Measurements from ENCODE around the gene MIDN.

Gene MIDN

DNA sequence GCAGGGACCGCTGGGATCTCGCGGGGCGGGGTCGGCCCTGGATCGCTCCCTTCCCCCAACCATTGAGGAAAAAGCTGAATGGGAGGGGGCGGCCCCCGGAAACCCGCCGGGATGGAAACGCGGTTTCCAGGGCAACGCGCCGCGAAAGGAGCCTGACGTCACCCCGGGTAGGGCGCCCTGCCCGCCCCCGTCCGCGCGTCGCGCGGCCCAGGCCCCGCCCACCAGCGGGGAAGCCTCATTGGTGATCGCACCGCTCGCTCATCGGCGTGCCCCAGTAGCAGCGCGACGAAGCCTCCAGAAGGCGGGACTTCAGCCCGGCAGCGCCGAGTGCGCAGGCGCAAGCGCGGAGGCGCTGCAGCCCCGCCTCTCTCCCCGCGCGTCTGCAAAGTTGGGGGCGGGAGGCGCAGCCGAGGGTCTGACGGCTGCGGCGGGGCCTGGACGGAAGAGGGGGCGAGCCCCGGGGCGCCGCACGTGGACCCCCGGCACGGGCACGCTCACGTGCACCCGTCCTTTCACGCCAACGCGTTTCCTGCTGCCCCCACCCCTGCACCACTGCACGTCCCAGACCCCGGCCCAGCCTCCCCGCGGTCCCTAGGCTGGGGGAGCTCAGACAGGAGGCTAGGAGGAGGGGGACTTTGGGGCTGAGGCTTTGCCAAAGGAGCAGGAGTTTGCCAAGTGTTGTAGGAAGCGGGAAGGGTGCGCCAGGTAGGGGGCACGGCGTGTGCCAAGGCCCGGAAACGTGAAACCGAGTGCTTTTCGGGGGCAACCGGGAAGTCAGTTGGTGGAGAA is 12.6 kb downstream of the MIDN start:
- Histone ChIP-seq H3K9ac (ENCODE audit: low read depth, low read length) (peak overlapping the region; percentile 70), H3K4me1 (ENCODE audit: insufficient read depth, low read length) (peaks cover 22% of the 10 kb centered on the region), H3K9me3 (ENCODE audit: control insufficient read depth, insufficient read depth, low read length) (no peaks in the 10 kb centered on the region), H3K36me3 (ENCODE audit: insufficient read depth, low read length) (peaks cover under 1% of the 10 kb centered on the region)

- peak overlapping the region; percentile 70 for H3K9ac ChIP-seq (ENCODE audit: low read depth, low read length)
- peaks cover 22% of the 10 kb centered on the region for H3K4me1 ChIP-seq (ENCODE audit: insufficient read depth, low read length)
- no peaks in the 10 kb centered on the region; the same call in none of the 2 replicates for H3K36me3 ChIP-seq (ENCODE audit: insufficient read depth, low read length)
- H3K9me3 ChIP-seq (ENCODE audit: control insufficient read depth, insufficient read depth, low read length): no peaks in the 10 kb centered on the region
Observed at GRCh38 chr19:1261538-1261797, 13.1 kb downstream of the MIDN start.

DNA sequence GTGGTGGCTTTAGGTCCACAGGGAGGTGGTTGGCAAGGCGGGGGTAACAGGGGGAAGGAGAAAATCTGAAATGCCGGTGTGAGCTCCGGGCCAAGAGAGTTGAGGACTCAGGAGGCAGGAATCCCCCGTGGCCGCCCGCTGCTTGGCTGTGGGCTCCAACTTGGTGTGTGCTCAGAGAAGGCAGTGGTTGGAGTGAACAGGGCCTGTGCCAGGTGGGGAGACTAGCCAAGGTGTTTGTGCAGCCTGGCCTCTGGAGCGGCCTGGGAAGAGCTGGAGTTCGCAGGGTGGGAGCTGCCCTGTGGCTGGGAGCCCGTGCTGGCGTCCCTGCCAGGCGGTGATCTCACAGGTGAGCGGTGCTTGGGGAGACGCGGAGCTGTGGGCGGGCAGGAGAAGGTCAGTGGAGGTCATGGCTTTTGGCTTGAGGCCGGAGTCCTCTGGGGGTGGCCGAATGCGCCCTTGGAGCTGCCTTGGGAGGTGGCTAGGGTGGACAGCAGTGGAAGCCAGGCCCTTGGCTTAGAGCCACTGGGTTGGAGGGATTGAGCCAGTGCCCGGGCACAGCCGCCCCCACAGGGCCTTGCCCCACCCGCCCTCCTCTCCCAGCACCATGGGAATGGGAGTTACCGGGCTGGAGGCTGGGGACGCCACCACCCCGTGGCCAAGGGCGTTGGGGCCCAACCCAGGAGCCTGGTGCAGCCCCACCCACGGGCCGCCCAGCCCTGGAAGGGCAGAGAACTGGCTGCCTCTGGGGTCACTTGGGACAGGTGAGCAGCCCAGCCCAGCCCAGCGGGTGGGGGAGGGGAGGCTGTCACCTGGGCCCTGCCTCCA is 13.6 kb downstream of the MIDN start:
- peaks cover 22% of the 10 kb centered on the region for H3K4me1 ChIP-seq (ENCODE audit: insufficient read depth, low read length)
- H3K9me3 ChIP-seq (ENCODE audit: control insufficient read depth, insufficient read depth, low read length): no peaks in the 10 kb centered on the region
- H3K36me3 ChIP-seq (ENCODE audit: insufficient read depth, low read length): no peaks in the 10 kb centered on the region; the same call in 1 of the 2 replicates
- H3K9ac ChIP-seq (ENCODE audit: low read depth, low read length): peak overlapping the region; percentile 70

GRCh38 chr19:1262623-1263123 is 14.3 kb downstream of the MIDN start:
- Histone ChIP-seq H3K9ac (ENCODE audit: low read depth, low read length) (peak overlapping the region; percentile 70), H3K9me3 (ENCODE audit: control insufficient read depth, insufficient read depth, low read length) (no peaks in the 10 kb centered on the region), H3K4me1 (ENCODE audit: insufficient read depth, low read length) (peaks cover 22% of the 10 kb centered on the region), H3K36me3 (ENCODE audit: insufficient read depth, low read length) (no peaks in the 10 kb centered on the region; the same call in 1 of the 2 replicates)

DNA sequence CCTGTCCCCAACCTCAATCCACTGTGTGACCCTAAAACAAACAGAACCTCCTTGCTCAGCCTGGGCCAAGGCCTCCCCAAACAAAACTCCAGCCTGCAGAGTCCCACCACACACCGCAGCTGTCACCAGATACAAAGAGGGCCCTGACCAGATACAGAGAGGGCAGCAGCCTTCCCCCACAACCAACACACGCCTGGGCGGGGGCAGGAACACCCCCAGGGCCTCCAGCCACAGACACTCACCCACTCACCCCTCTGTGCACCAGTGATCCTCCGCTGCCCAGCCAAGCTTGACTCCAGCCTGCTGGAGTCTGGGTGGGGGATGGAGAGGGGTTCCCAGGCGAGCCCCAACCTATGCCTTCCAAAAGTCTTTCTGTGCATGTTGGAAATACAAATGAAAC is 14.8 kb downstream of the MIDN start:
- H3K9ac ChIP-seq (ENCODE audit: low read depth, low read length): no peak overlapping the region
- no peaks in the 10 kb centered on the region; the same call in 1 of the 2 replicates for H3K36me3 ChIP-seq (ENCODE audit: insufficient read depth, low read length)
- peaks cover 22% of the 10 kb centered on the region for H3K4me1 ChIP-seq (ENCODE audit: insufficient read depth, low read length)
- no peaks in the 10 kb centered on the region for H3K9me3 ChIP-seq (ENCODE audit: control insufficient read depth, insufficient read depth, low read length)

DNA sequence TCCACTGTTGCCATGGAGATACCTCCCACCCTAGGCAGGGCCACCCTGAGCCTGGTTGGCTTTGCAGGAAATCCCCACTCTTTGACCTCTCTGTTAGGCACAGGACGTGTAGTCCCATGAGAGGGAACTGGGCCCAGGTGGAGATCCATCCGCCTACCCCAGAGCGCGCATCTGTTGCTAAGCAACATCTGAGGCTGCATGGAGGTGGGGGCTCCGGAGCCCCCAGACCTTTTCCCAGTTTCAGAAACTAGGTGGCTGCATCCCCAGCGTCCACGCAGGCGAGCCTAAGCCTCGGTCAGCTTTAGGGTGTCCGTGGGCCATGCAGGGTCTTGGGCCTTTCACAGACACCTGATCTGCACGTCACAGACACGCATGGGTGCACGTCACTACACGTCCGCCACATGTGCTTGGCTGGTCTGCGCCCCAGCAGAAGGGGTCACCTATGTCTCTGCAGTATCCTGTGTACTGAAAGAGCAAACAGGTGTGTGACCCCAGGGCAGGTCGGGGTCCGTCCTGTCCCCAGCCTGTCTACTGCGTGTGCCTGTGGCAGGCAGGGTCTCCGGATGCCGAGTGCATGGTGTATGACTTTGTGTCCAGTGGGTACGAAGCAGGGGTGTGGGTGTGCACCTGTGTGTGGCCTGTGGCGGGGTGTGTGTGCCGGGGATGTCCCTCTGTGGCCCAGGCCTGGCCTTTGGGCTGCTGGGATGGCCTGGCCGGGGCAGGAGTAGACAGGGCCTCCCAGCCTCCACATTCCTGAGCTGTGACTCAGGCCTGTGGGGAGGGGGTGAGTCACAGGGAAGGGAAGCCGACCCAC is 16.6 kb downstream of the MIDN start:
- Histone ChIP-seq H3K4me1 (ENCODE audit: insufficient read depth, low read length) (peaks cover 20% of the 10 kb centered on the region), H3K9me3 (ENCODE audit: control insufficient read depth, insufficient read depth, low read length) (no peaks in the 10 kb centered on the region), H3K36me3 (ENCODE audit: insufficient read depth, low read length) (no peaks in the 10 kb centered on the region; the same call in 1 of the 2 replicates), H3K9ac (ENCODE audit: low read depth, low read length) (peak overlapping the region; percentile 7; the same call in 1 of the 2 replicates)

- H3K4me1 ChIP-seq (ENCODE audit: insufficient read depth, low read length): peaks cover 19% of the 10 kb centered on the region
- H3K36me3 ChIP-seq (ENCODE audit: insufficient read depth, low read length): peaks cover 3% of the 10 kb centered on the region
- peak overlapping the region; percentile 50 for H3K9ac ChIP-seq (ENCODE audit: low read depth, low read length)
- H3K9me3 ChIP-seq (ENCODE audit: control insufficient read depth, insufficient read depth, low read length): no peaks in the 10 kb centered on the region
Observed at GRCh38 chr19:1265615-1266128, 17.3 kb downstream of the MIDN start.

GRCh38 chr19:1266129-1266915 is 17.9 kb downstream of the MIDN start:
- Histone ChIP-seq H3K36me3 (ENCODE audit: insufficient read depth, low read length) (peaks cover 9% of the 10 kb centered on the region), H3K4me1 (ENCODE audit: insufficient read depth, low read length) (peaks cover 19% of the 10 kb centered on the region), H3K9me3 (ENCODE audit: control insufficient read depth, insufficient read depth, low read length) (no peaks in the 10 kb centered on the region), H3K9ac (ENCODE audit: low read depth, low read length) (peak overlapping the region; percentile 61)

DNA sequence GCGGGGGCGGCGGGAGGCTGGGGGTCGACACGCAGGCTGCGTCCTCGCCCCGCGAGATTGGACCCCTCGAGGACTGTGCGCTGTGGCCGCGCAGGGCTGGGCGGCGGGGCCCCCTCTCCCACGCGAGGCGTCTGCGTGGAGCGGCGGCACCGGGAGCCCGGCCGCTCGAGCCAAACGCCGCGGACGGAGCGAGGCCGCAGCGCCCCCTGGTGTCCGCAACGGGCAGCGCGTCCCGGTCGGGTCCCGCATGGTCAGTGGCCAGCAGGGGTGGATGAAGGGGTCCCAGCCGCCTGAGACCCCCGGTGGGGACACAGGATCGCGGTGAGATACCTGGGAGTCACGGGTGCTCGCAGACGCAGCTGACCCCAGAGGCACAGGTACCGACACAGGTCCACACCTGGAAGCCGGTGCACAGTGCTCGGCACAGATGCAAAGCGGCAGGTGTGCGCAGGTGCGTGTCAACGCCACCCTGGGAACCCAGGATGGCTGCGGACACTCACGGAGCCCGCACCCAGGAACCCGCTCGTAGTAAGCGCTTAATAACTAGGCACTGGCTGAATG is 18.6 kb downstream of the MIDN start:
- H3K36me3 ChIP-seq (ENCODE audit: insufficient read depth, low read length): peaks cover 13% of the 10 kb centered on the region
- H3K4me1 ChIP-seq (ENCODE audit: insufficient read depth, low read length): peaks cover 19% of the 10 kb centered on the region
- peak overlapping the region; percentile 61 for H3K9ac ChIP-seq (ENCODE audit: low read depth, low read length)
- H3K9me3 ChIP-seq (ENCODE audit: control insufficient read depth, insufficient read depth, low read length): no peaks in the 10 kb centered on the region

DNA sequence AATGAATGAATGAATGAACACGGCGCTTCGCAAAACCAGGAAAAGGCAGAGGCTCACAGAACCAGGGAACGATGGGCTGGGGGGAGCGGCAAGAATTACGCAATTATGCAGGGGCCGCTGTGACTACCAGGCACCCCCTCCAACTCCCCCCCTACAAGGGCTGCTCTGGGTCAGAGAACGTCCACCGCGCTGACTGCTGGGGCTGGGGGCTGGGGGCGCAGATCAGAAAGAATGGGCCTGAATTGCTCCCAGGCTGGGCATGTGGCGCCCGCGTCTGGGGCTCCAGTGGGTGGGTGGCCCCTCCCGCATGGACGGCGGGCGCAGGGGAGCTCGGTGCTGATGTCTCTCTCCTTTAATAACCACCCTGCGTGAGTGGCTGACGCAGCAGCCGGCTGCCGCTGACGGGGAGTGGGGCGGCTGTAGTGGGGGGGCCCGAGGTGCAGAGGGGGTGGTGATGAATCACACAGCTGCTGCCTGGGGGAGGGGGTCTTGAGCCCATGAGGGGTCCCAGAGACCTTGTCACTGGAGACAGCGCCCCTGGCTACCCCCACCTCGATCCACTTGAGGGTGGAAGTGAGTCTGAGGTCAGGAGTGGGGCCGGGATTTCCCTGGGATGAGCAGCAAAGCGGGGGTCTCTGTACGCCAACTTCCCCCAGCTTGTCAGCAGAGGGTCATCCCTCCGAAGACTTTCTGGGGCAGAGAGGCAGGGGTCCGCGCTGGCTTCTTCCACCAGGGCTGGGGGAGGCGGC is 19.3 kb downstream of the MIDN start:
- Histone ChIP-seq H3K36me3 (ENCODE audit: insufficient read depth, low read length) (peaks cover 19% of the 10 kb centered on the region), H3K9me3 (ENCODE audit: control insufficient read depth, insufficient read depth, low read length) (no peaks in the 10 kb centered on the region), H3K4me1 (ENCODE audit: insufficient read depth, low read length) (peaks cover 19% of the 10 kb centered on the region), H3K9ac (ENCODE audit: low read depth, low read length) (peak overlapping the region; percentile 61; the same call in 1 of the 2 replicates)

DNA sequence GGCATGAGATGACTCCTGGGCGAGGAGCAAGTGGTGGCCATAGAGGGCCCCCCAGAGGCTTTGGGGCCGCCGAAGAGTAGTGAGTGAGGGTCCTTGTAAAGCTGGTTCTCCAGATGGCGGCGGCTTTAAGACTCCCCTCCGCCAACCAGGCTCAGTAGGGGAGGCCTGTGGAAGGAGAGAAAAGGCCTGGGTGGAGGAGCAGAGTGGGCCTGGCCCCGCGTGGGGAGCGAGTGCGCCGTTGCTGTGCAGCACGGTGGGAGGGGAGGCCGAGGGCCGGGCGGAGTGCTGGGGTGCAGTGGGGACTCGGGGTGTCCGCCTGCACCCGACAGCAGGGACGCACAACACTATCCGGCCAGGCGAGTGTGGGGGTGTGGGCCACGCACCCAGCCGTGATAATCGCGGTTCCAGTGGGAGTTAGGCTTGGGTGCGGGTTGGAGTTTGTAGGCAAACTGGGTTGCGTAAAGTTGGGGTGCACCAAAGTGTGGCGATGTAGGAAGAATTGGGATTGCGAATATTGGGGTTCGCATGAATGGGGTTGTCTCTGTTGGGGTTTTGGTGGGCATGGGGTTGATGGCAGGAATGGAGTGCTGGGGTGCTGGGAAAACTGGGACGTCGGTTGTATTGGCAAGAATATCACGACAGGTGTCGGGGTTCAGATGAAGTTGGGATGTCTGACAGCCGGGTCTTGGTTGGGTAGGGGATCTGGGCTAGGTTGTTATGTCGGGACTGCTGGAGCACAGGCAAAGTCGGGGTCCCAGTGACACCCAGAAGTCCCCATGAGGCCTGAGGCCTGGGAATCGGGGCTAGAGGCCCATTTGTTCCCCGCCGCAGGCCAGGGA is 20.1 kb downstream of the MIDN start:
- Histone ChIP-seq H3K4me1 (ENCODE audit: insufficient read depth, low read length) (peaks cover 13% of the 10 kb centered on the region), H3K36me3 (ENCODE audit: insufficient read depth, low read length) (peaks cover 24% of the 10 kb centered on the region), H3K9ac (ENCODE audit: low read depth, low read length) (peak overlapping the region; percentile 61; the same call in 1 of the 2 replicates), H3K9me3 (ENCODE audit: control insufficient read depth, insufficient read depth, low read length) (no peaks in the 10 kb centered on the region)

DNA sequence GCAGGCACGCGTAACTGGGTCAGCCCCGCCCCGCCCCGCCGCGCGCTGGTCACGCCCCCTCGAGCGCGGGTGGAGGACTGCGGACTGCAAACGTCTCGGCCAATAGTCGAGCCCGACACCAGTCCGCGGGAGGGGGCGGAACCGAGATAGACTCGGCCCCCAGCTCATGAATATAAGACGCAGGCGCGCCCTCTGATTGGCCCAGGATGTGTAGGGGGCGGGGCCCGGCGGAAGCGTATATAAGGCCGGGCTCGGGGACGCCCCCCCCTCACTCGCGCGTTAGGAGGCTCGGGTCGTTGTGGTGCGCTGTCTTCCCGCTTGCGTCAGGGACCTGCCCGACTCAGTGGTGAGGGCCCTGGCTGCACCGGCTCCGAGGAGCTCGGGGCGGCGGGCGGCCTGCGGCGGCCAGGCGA is 20.7 kb downstream of the MIDN start, which contains the start of gene CIRBP:
Gene CIRBP (plus strand): TSS at position 268 of the 413 bp plus-strand sequence. CDS start 1,602 bp downstream, outside the sequence.
- peak within 1 kb of the TSS; percentile 100 for H3K9ac ChIP-seq (ENCODE audit: low read depth, low read length)
- H3K36me3 ChIP-seq (ENCODE audit: insufficient read depth, low read length): peaks cover 24% of the 10 kb centered on the region
- H3K9me3 ChIP-seq (ENCODE audit: control insufficient read depth, insufficient read depth, low read length): no peaks in the 10 kb centered on the region
- H3K4me1 ChIP-seq (ENCODE audit: insufficient read depth, low read length): peaks cover 13% of the 10 kb centered on the region
